OCI-LY1 (cell line): ENCODE data around the gene NHLH2.

Source experiments
- H2AFZ ChIP-seq: fragments of 200-600 bp; sonication (generic), shearing (Covaris generic); 2 replicates; pipeline ENCODE4 v1.6.0; 2014; ENCODE audit warnings: antibody characterized with exemption, mild to moderate bottlenecking, low read length
- H3F3A ChIP-seq: fragments of 200-600 bp; sonication (generic), shearing (Covaris generic); 2 replicates; pipeline ENCODE4 v1.6.0; 2014; ENCODE audit warnings: mild to moderate bottlenecking, antibody characterized with exemption, low read length, moderate library complexity; ENCODE audit not compliant: insufficient read depth
- H3K27ac ChIP-seq: fragments of 200-600 bp; sonication (generic); 2 replicates; pipeline ENCODE4 v1.5.1; 2014; ENCODE audit warnings: low read length, mixed run types, mild to moderate bottlenecking, low read depth; ENCODE audit not compliant: poor library complexity, severe bottlenecking
- H3K27me3 ChIP-seq: fragments of 200-600 bp; sonication (generic); 2 replicates; pipeline ENCODE4 v1.6.0; 2014; ENCODE audit warnings: antibody characterized with exemption, mild to moderate bottlenecking, low read length, moderate library complexity; ENCODE audit not compliant: insufficient read depth
- H3K36me3 ChIP-seq: fragments of 200-600 bp; sonication (generic); 2 replicates; pipeline ENCODE4 v1.6.1; 2014; ENCODE audit warnings: mild to moderate bottlenecking, antibody characterized with exemption, low read length, moderate library complexity, mixed read lengths; ENCODE audit not compliant: insufficient read depth
- H3K4me1 ChIP-seq: fragments of 200-600 bp; sonication (generic); 2 replicates; pipeline ENCODE4 v1.5.1; 2014; ENCODE audit warnings: mild to moderate bottlenecking, low read length, moderate library complexity; ENCODE audit not compliant: insufficient read depth, severe bottlenecking
- H3K4me2 ChIP-seq: fragments of 200-600 bp; sonication (generic), shearing (Covaris generic); 2 replicates; pipeline ENCODE4 v1.6.1; 2014; ENCODE audit warnings: low read length
- H3K4me3 ChIP-seq: fragments of 200-600 bp; sonication (generic); 2 replicates; pipeline ENCODE4 v1.5.1; 2014; ENCODE audit warnings: low read length, low read depth, mild to moderate bottlenecking, mixed read lengths; ENCODE audit not compliant: poor library complexity, severe bottlenecking
- H3K79me2 ChIP-seq: fragments of 200-600 bp; shearing (Covaris generic); 2 replicates; pipeline ENCODE4 v1.6.1; 2016; ENCODE audit warnings: mixed run types, low read length, mixed read lengths; ENCODE audit not compliant: insufficient read depth
- H3K9ac ChIP-seq: fragments of 200-600 bp; sonication (generic), shearing (Covaris generic); 2 replicates; pipeline ENCODE4 v1.6.1; 2014; ENCODE audit warnings: mild to moderate bottlenecking, low read length, mixed read lengths
- H3K9me2 ChIP-seq: fragments of 200-600 bp; sonication (generic), shearing (Covaris generic); 2 replicates; pipeline ENCODE4 v1.6.1; 2014; ENCODE audit warnings: low read depth, mild to moderate bottlenecking, low read length, mixed read lengths
- H3K9me3 ChIP-seq: fragments of 200-600 bp; shearing (Covaris generic); 2 replicates; pipeline ENCODE4 v1.6.1; 2014; ENCODE audit warnings: low read length, mixed read lengths
- H4K20me1 ChIP-seq: fragments of 200-600 bp; sonication (generic), shearing (Covaris generic); 2 replicates; pipeline ENCODE4 v1.6.0; 2016; ENCODE audit warnings: mild to moderate bottlenecking, low read length; ENCODE audit not compliant: insufficient read depth
- CTCF ChIP-seq: fragments of 200-600 bp; sonication (generic), shearing (Covaris generic); IDR thresholded peaks from 2 replicates; pipeline ENCODE4 v1.5.1; 2017; ENCODE audit warnings: mild to moderate bottlenecking, antibody characterized with exemption, low read length, moderate library complexity, mixed read lengths
- EZH2 ChIP-seq: fragments of 200-600 bp; sonication (generic), shearing (Covaris generic); IDR thresholded peaks from 2 replicates; pipeline ENCODE4 v1.8.0; 2017; ENCODE audit warnings: borderline replicate concordance, mixed run types, mild to moderate bottlenecking, antibody characterized with exemption, low read length, moderate library complexity, mixed read lengths

The NHLH2 gene

GRCh38 chr1:115829023-115829674 is 11.8 kb downstream of the NHLH2 start:
- no peaks in the 10 kb centered on the region for H3K9me3 ChIP-seq
- no peaks in the 10 kb centered on the region for H4K20me1 ChIP-seq
- no peak overlapping the region for H3K27ac ChIP-seq
- no peaks in the 10 kb centered on the region for H3F3A ChIP-seq
- TF ChIP-seq EZH2 (no peak), CTCF (no peak)
- H3K36me3 ChIP-seq = no peaks in the 10 kb centered on the region
- no peaks in the 10 kb centered on the region for H3K4me1 ChIP-seq
- no peaks in the 10 kb centered on the region for H3K9me2 ChIP-seq
- H3K27me3 ChIP-seq = no peaks in the 10 kb centered on the region
- no peak overlapping the region for H3K4me2 ChIP-seq
- H2AFZ ChIP-seq = no peak overlapping the region
- H3K79me2 ChIP-seq = no peaks in the 10 kb centered on the region
- no peak overlapping the region for H3K9ac ChIP-seq
- no peak overlapping the region for H3K4me3 ChIP-seq

- H3K27ac ChIP-seq = no peak overlapping the region
- no peaks in the 10 kb centered on the region for H3F3A ChIP-seq
- TF ChIP-seq EZH2 (no peak), CTCF (no peak)
- no peaks in the 10 kb centered on the region for H3K27me3 ChIP-seq
- no peaks in the 10 kb centered on the region for H3K79me2 ChIP-seq
- no peak overlapping the region for H3K4me2 ChIP-seq
- H3K36me3 ChIP-seq = no peaks in the 10 kb centered on the region
- no peaks in the 10 kb centered on the region for H3K9me2 ChIP-seq
- H3K4me3 ChIP-seq = no peak overlapping the region
- H4K20me1 ChIP-seq = no peaks in the 10 kb centered on the region
- no peak overlapping the region for H2AFZ ChIP-seq
- H3K9me3 ChIP-seq = no peaks in the 10 kb centered on the region
- H3K9ac ChIP-seq = no peak overlapping the region
- H3K4me1 ChIP-seq = no peaks in the 10 kb centered on the region
Measured at GRCh38 chr1:115828101-115829022, 12.6 kb downstream of the NHLH2 start.

- Histone ChIP-seq H3K27ac (no peak overlapping the region), H3K4me3 (no peak overlapping the region), H3K9me3 (no peaks in the 10 kb centered on the region), H3K4me2 (no peak overlapping the region), H3K9ac (no peak overlapping the region), H3K9me2 (no peaks in the 10 kb centered on the region), H3F3A (no peaks in the 10 kb centered on the region), H3K27me3 (no peaks in the 10 kb centered on the region), H3K4me1 (no peaks in the 10 kb centered on the region), H3K36me3 (no peaks in the 10 kb centered on the region), H3K79me2 (no peaks in the 10 kb centered on the region), H2AFZ (no peak overlapping the region), H4K20me1 (no peaks in the 10 kb centered on the region)
- TF ChIP-seq EZH2 = no peak
- TF ChIP-seq CTCF = no peak
Measured at GRCh38 chr1:115827452-115828044, 13.4 kb downstream of the NHLH2 start.
